ENCODE measurements around the gene CRTC2. TPM values are rescaled to one million over a fixed set of nuclear protein-coding genes. Genes with fewer than 3 reads are reported as not detected.

Gene CRTC2, protein sequence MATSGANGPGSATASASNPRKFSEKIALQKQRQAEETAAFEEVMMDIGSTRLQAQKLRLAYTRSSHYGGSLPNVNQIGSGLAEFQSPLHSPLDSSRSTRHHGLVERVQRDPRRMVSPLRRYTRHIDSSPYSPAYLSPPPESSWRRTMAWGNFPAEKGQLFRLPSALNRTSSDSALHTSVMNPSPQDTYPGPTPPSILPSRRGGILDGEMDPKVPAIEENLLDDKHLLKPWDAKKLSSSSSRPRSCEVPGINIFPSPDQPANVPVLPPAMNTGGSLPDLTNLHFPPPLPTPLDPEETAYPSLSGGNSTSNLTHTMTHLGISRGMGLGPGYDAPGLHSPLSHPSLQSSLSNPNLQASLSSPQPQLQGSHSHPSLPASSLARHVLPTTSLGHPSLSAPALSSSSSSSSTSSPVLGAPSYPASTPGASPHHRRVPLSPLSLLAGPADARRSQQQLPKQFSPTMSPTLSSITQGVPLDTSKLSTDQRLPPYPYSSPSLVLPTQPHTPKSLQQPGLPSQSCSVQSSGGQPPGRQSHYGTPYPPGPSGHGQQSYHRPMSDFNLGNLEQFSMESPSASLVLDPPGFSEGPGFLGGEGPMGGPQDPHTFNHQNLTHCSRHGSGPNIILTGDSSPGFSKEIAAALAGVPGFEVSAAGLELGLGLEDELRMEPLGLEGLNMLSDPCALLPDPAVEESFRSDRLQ
- 30.6 to 45.7 TPM (median 41.6 TPM) in 5 replicates for total RNA-seq (2022; extraction: Qiagen RNA extraction)

DNA sequence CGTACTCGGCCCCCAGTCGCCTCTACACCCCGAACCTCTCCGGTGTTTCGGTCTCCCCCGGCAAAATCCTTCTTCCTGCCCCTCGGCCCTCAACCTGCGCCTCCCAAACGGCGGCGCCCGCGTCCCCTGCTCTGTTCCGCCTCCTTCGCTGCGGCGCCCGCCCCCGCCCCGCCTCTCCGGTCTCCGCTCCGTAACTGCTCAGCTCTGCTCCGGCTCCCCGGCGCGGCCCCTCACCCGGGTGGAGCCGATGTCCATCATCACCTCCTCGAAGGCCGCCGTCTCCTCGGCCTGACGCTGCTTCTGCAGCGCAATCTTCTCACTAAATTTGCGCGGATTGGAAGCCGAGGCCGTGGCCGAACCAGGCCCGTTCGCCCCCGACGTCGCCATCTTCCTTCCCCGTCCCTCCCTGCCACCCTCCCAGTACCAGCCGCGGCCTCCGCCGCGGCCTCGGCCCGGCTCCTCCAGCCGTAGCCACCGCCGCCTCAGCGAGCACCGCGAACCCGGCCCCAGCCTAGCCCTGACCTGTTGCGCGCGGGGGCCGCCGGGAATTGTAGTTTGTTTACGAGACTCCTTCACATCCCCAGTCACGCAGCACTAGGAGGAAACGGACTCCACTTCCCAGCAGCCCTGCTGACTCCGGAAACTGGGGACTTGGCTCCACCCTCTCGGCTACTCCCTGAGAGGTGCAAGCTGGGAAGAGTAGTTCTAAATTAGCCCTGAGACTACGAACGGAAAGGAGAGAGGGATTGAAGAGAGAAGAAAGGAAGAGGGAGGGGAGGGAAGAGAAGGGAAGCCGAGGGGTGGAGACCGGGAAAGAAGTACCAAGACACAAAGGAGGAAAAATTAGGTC, at the start of gene CRTC2:
Gene CRTC2, minus strand, starts transcription at position 502 of the 850 bp plus-strand sequence. Its CDS starts 115 bp downstream, at position 387.

DNA sequence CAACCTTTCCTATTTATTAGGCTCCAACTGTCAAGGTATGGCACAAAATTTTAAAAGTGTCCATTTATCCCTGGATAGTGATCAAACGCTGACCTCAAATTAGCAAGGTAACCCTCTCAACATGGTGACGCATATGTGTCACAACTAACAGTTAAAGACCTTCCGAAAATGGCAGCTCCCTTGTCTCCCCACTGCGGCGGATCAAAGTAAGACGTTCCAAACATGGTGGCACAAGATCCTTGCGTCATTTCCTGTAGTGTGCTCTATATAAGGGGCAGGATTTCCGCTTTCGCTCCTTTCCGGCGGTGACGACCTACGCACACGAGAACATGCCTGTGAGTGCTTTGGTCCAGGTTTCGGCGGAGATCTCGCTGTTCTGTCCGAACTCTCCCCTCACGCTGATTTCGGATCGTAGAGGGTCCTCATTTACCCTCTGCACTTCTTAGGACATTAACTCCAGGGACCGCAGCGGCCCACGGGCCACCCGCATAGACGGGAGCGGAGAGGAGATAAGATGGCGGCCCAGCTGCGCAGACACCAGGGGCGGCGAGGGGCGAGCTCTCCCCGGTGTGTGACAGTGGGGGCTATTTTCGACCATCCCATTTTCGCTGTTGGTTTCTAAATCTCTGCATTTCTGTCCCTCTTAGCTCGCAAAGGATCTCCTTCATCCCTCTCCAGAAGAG, 32.2 kb upstream of the CRTC2 start, which contains the start of gene RPS27:
Gene RPS27, plus strand, starts transcription at position 295 of the 683 bp plus-strand sequence. Its CDS starts 35 bp downstream, at position 330.

DNA sequence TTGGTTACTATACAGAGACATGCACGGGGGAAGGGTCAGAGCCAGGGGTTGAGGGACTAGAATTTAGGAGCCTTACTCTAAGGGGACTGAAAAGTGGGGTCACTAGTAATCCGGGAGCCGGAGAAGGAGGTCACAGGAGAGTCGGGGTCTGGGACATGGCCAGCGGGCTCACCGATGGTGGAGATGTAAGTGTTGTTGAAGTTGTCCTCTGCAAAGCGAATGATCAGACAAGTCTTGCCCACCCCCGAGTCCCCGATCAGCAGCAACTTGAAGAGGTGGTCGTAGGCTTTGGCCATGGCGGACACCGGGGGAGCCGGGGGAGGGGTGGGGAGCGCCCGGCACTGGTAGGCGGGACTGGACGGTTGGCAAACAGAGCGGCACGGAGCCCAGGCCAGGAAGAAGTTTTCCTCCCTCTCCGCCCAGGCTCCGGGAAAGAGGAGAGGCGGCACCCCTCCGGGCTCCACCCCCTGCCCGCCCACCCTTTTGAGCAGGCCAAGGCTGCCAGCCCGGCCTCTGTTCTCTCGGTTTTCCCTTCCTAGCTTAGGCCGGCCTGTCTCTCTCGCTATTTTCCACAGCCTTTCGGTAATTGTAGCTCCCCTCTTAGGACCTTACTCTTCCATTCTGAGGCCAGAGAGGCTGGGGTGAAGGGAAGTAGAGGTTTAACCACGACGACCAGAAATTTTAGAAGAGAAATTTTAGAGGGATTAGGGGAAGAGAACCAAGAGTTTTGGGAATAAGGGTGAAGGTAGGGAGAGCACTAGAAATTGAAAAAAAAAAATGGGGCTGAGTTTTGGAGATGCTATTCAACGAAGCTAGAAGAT, 27.7 kb upstream of the CRTC2 start, which contains the start of gene RAB13:
Gene RAB13, minus strand, starts transcription at position 399 of the 821 bp plus-strand sequence. Its CDS starts 103 bp downstream, at position 296.

DNA sequence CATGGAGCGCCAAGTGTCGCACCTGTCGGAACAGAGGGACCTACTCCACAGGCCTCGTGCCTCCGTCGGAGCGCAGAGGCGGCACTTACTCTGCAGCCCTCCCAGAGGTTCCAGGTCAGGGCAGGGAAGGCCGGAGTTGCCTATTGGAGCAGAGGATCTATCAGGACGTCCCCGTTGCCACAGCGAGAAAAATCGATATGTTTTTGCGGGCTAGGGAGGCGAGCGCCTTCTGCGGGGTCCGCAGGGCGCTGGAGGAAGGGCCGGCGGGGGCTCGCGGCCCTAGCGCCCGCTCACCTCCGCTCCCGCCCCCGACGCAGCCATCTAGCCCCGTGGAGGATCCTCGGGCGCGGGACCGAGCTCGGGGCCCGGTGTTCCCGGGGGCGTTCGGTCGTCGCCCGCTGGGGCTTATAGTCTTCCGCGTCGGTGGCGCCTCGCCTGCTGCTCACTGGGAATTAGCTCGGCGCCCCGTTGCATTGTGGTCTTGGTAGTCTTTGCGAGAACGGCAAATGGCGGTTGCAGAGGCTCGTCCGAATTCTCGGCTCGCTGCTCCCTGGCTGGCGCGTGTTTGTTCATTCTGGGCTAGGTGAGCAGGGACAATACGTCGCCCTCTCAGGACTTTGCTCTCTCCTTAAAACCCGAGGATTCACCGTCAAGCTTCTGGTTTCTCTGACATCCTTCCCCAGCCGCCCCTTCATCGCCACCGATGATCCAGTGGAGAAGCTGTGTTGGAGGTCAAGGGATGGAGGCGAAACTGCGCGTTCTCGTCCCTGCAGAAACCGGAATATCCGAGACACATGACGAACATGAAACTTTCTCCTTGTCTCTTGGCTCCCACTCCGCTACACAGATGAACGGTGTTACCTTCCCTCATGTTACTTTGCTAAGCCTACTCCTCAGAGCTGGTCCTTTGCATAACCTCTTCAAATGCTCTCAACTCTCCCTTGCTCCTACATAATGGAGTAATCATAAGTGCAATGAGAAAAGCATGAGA, 19.1 kb upstream of the CRTC2 start, which contains the start of gene JTB:
Gene JTB, minus strand, starts transcription at position 425 of the 991 bp plus-strand sequence. Its CDS starts 422 bp downstream, at position 3.

DNA sequence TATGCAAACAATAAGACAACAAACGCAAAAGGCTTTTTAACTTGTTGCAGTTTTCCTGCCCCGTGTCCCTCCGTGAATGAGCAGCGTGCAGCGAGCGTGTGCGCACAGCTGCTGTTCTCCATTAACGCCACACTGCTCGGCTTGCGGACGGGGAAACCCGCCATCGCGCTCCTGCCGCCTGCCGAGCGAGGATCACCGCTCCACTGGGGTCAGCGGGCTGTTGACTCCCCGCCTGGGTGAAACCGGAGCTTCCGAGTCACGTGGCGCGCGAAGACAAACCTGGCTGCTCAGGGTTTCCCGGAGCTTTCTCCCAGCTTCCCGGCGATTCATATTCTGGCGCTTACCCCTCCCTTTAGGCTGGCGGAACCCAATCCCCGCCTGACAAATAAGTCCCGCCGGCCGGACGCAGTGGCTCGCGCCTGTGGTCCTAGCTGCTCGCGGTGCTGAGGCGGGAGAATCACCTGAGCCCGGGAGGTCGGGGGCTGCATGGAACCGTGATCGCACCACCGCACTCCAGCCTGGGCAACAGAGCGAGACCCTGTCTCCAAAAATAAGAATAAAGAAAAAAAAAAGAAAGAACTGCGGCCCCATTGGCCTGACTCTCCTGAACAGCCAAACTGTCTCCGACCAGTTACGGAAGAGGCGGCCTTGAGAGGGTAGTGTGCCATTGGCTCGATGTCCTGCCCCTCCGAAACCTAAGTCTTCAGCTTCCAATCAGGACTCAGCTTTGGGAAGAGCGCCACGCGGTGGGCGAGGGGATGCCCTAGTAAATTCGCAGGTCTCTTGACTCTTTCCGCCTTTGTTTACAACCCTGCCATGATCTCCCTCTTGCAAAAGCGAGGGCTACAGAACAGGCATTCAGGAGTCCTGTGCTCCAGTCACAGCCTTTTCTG, 8.9 kb upstream of the CRTC2 start, which contains the start of gene CREB3L4:
Gene CREB3L4, plus strand, starts transcription at position 796 of the 893 bp plus-strand sequence. CDS start 624 bp downstream, outside the sequence.

DNA sequence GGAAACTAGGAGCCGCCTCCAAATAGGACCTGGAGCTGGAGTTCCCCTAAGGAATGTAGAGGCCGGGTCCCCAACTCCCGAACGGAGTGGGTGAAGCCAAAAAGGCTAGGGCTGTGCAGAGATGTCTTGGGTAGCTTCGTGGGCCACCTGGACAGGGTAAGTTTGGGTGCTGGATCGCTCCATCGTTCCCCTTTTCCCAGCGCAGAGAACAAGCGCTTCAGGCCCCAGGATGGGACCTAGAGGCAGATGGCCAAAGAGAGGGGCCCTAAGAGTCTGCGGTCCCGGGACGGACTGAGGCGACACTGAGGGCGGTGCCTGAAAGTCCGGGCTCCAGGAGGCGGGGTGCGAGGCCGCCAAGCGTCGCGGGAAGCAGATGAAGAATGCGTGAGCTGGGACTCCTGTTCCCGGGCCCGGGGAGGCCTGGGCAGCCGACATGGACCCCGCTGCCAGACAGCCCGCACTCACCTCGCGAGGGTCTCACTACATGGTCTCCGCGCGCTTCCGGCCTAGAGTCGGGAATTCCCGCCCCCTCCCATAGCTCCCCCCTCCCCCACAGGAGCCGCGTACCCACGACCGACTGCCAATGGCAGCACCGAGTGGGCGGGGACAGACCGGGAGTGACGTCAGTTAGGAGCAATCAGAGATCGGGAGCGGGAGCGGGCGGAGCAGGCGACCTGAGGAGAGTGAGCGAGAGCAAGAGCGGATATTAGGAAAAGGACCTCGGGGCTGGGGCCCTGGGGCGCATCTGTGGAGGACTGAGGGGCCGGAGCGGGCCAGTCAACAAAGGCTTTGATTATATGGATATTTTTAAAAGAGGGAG, 4.8 kb upstream of the CRTC2 start, which contains the start of gene SLC39A1:
Gene SLC39A1, minus strand, starts transcription at position 508 of the 820 bp plus-strand sequence. CDS start 822 bp downstream, outside the sequence.

DNA sequence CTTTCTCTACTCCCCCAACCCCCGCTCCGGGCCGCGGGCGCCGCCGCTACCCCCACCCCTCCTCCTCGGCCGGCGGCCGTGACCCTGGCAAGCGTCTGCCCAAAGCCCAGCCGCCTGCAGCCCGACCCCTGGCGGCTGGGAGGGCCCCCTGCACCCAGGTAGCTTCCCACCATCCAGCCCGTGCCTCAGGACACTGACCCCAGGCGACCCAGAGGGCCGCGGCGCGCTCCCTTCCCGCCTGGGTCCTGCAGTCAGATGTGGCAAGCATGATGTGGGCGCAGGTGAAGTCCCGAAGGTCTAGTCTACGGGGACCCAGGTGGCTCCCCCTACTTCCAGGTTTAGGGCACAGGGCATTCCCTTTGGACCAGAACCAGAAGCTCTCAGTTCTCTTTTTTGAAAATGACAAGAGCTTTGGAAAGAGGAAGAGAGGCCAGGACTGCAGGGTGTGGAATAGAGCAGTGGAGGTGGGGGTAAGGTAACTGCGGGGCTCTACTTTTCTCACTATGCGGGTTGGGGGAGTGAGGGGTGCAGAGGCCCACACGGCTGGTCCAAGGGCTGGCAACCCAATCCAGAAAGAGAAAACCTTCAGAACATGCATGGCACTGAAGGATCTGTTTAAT, 11.7 kb downstream of the CRTC2 start, which contains the start of gene DENND4B:
Gene DENND4B, minus strand, starts transcription at position 97 of the 620 bp plus-strand sequence. CDS start 2,344 bp downstream, outside the sequence.

DNA sequence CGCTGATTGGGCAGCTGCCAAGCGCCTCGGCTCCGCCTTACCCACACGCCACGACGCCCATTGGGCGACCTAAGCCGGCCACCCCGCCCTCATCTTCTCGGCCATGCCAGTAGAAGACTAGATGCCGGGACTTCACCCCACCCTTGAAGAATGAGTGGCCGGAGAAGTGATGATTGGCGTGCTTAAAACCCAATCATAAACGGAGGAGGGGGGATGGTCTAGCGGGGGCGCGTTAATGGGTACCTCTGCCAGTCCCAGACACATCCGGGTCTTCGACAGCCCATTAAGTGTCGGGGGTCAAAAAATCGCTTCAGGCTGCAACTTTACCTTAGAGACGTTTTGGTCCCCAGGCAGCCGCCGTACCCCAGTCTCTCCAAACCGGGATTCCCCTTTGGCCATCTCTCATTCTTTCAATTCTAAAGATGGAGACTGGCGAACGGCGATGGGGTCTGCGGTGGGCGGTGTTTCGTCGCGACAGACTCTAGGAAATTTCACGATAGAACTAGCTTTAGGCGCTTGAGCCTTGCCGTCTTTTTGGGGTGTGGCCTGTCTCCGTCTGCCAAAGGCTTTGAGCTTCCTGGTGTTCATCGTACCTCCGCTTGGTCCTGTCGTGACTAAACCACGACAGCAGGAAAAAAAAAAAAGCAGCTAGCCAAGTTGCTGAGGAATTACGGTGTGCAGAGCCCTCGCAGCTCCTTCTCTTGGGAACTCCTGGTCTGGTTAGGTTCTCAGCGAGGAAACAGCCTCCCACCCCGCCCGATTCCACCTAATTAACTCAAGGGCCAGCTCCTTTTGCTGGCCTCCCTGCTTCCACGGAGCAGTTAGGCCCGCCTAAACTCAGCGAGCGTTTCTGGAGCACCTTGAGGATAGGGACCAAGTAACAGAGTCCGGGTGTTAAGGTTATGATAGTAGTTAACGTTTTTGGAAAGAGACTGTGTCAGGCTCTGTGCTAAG, 35.2 kb downstream of the CRTC2 start, which contains the start of gene GATAD2B:
Gene GATAD2B, minus strand, starts transcription at position 1 of the 954 bp plus-strand sequence. CDS start 94,625 bp downstream, outside the sequence.

Other genes starting within 250 kb of the CRTC2 start
- gene INTS3, start 230.6 kb downstream of the CRTC2 start, total RNA-seq (2022; extraction: Qiagen RNA extraction) = 18.9 to 20.5 TPM (median 20.3 TPM) in 5 replicates
- gene SLC27A3, start 183.2 kb downstream of the CRTC2 start, total RNA-seq (2022; extraction: Qiagen RNA extraction) = 0.73 to 2.4 TPM (median 1.3 TPM) in 5 replicates
- 6.9 to 10.1 TPM (median 8.6 TPM) in 5 replicates for gene GATAD2B, start 35.6 kb downstream of the CRTC2 start, total RNA-seq (2022; extraction: Qiagen RNA extraction)
- gene DENND4B, start 11.9 kb downstream of the CRTC2 start, total RNA-seq (2022; extraction: Qiagen RNA extraction) = 22.9 to 40.4 TPM (median 38.6 TPM) in 5 replicates
- 151 to 169 TPM (median 166 TPM) in 5 replicates for gene SLC39A1, start 4.9 kb upstream of the CRTC2 start, total RNA-seq (2022; extraction: Qiagen RNA extraction)
- 8.5 to 12.4 TPM (median 10.3 TPM) in 5 replicates for gene CREB3L4, start 9.3 kb upstream of the CRTC2 start, total RNA-seq (2022; extraction: Qiagen RNA extraction)
- gene JTB, start 19.1 kb upstream of the CRTC2 start, total RNA-seq (2022; extraction: Qiagen RNA extraction) = 109 to 169 TPM (median 154 TPM) in 5 replicates
- gene RAB13, start 27.7 kb upstream of the CRTC2 start, total RNA-seq (2022; extraction: Qiagen RNA extraction) = 131 to 153 TPM (median 132 TPM) in 5 replicates
- gene RPS27, start 32.1 kb upstream of the CRTC2 start, total RNA-seq (2022; extraction: Qiagen RNA extraction) = 4,150 to 7,755 TPM (median 4,460 TPM) in 5 replicates
- gene NUP210L, start 196.5 kb upstream of the CRTC2 start, total RNA-seq (2022; extraction: Qiagen RNA extraction) = not detected in 5 replicates
- gene TPM3, start 233.5 kb upstream of the CRTC2 start, total RNA-seq (2022; extraction: Qiagen RNA extraction) = 424 to 619 TPM (median 471 TPM) in 5 replicates
- gene CFAP141, start 247.7 kb upstream of the CRTC2 start, total RNA-seq (2022; extraction: Qiagen RNA extraction) = 0.29 TPM in 1 of 5 replicates, not detected in the others

All from A549 treated with CORT108297 at 1 μM for 4 hours (cell line).